H1 (cell line): Measurements from ENCODE around the gene LRRC28. TPM values are rescaled to one million over a fixed set of nuclear protein-coding genes. Genes with fewer than 3 reads are reported as not detected.

Source experiments
- CTCF ChIA-PET: fragments of 300-600 bp; sonication (Branson Sonifier 250); formaldehyde crosslinking; loops from one replicate; lab custom pipeline; 2021; ENCODE audit not compliant: partially characterized antibody; lab: Charles Lee
- POLR2A ChIA-PET: fragments of 300-600 bp; sonication (Branson Sonifier 250); formaldehyde crosslinking; loops from one replicate; lab custom pipeline; 2021; ENCODE audit warnings: inconsistent platforms; ENCODE audit not compliant: partially characterized antibody; lab: Charles Lee
- DNase-seq, 2 experiments: peaks; one replicate each; pipeline versions ENCODE4 v3.0.0 to v3.0.0-alpha.2; 2010 to 2022; ENCODE audit warnings: low spot score in 2 of 2, low read depth in 1 of 2, mixed read lengths in 1 of 2
- FAIRE-seq: peaks from 2 replicates; lab custom pipeline; 2011; peaks lifted over from hg19 to GRCh38; lab: Jason Lieb, UNC
- H2AFZ ChIP-seq: 2 replicates; pipeline ENCODE4 v1.8.1; 2012; ENCODE audit warnings: low read length, inconsistent platforms
- H2AK5ac ChIP-seq: 2 replicates; pipeline ENCODE4 v1.6.1; 2013; ENCODE audit warnings: low read depth, low read length
- H2BK120ac ChIP-seq: replicated peaks from 2 replicates; pipeline ENCODE3; 2013; ENCODE audit warnings: low read depth, low read length, inconsistent platforms
- H2BK12ac ChIP-seq: 2 replicates; pipeline ENCODE4 v1.6.1; 2013; ENCODE audit warnings: low read depth, low read length
- H2BK15ac ChIP-seq: 2 replicates; pipeline ENCODE4 v1.6.1; 2013; ENCODE audit warnings: low read length
- H2BK20ac ChIP-seq: 2 replicates; pipeline ENCODE4 v1.6.1; 2013; ENCODE audit warnings: low read length
- H2BK5ac ChIP-seq: 2 replicates; pipeline ENCODE4 v1.6.1; 2013; ENCODE audit warnings: low read depth, low read length
- H3K14ac ChIP-seq: 2 replicates; pipeline ENCODE4 v1.6.1; 2013; ENCODE audit warnings: inconsistent platforms; ENCODE audit not compliant: insufficient read length
- H3K18ac ChIP-seq: 2 replicates; pipeline ENCODE4 v1.6.1; 2013; ENCODE audit warnings: low read length; ENCODE audit errors: extremely low read depth
- H3K23ac ChIP-seq: 2 replicates; pipeline ENCODE4 v1.6.1; 2013; ENCODE audit warnings: inconsistent platforms; ENCODE audit not compliant: insufficient read length
- H3K23me2 ChIP-seq: 2 replicates; pipeline ENCODE4 v1.6.1; 2013; ENCODE audit warnings: low read depth, low read length
- H3K27ac ChIP-seq: 2 replicates; pipeline ENCODE4 v1.6.1; 2011; ENCODE audit warnings: low read depth, low read length, inconsistent platforms
- H3K27me3 ChIP-seq, 4 experiments: replicated peaks in 1 of 4; 1 replicate in 1 of 4; 2 replicates in 3 of 4; pipeline versions ENCODE4 v1.6.1 to v1.8.1; 2011 to 2013; ENCODE audit warnings: low read length in 3 of 4, mild to moderate bottlenecking in 3 of 4, inconsistent platforms in 2 of 4, mixed read lengths in 2 of 4, moderate library complexity in 1 of 4; ENCODE audit not compliant: control insufficient read depth in 3 of 4, insufficient read depth in 3 of 4; ENCODE audit errors: extremely low read depth in 1 of 4
- H3K36me3 ChIP-seq, 4 experiments: 2 replicates each; pipeline versions ENCODE4 v1.6.1 to v1.8.1; 2011 to 2013; ENCODE audit warnings: mild to moderate bottlenecking in 4 of 4, low read length in 3 of 4, moderate library complexity in 2 of 4, control low read depth in 1 of 4, inconsistent platforms in 1 of 4; ENCODE audit not compliant: insufficient read depth in 4 of 4, control insufficient read depth in 2 of 4
- H3K4ac ChIP-seq: replicated peaks from 2 replicates; pipeline ENCODE3; 2013; ENCODE audit warnings: low read length, low read depth, mixed read lengths, inconsistent platforms; ENCODE audit not compliant: insufficient read length
- H3K4me1 ChIP-seq, 4 experiments: replicated peaks in 1 of 4; 1 replicate in 1 of 4; 2 replicates in 3 of 4; pipeline versions ENCODE4 v1.6.1 to v1.8.1; 2011 to 2013; ENCODE audit warnings: low read length in 3 of 4, inconsistent platforms in 2 of 4, mixed read lengths in 1 of 4; ENCODE audit not compliant: insufficient read depth in 4 of 4, control insufficient read depth in 3 of 4
- H3K4me2 ChIP-seq, 2 experiments: 2 replicates each; pipeline versions ENCODE4 v1.6.1 to v1.8.1; 2011 to 2013; ENCODE audit warnings: low read depth in 2 of 2, low read length in 2 of 2, control low read depth in 1 of 2, inconsistent platforms in 1 of 2, mild to moderate bottlenecking in 1 of 2; ENCODE audit not compliant: insufficient read depth in 1 of 2
- H3K4me3 ChIP-seq, 4 experiments: fragments of 200-600, 300-600 bp in 1 of 4; sonication (generic), shearing (Covaris generic), sonication (Bioruptor Twin) in 1 of 4; 2 replicates each; pipeline versions ENCODE4 v1.5.1 to v1.8.1; 2011 to 2016; ENCODE audit warnings: low read length in 4 of 4, low read depth in 3 of 4, control low read depth in 2 of 4, inconsistent platforms in 2 of 4, mild to moderate bottlenecking in 2 of 4, mixed read lengths in 1 of 4, moderate library complexity in 1 of 4; ENCODE audit not compliant: insufficient read depth in 2 of 4; ENCODE audit errors: extremely low read depth in 1 of 4
- H3K56ac ChIP-seq: replicated peaks from 2 replicates; pipeline ENCODE3; 2013; ENCODE audit warnings: low read depth, mild to moderate bottlenecking, mixed read lengths, low read length, inconsistent platforms; ENCODE audit not compliant: insufficient read length
- H3K79me1 ChIP-seq: 2 replicates; pipeline ENCODE4 v1.6.1; 2013; ENCODE audit warnings: low read depth, low read length, control low read depth
- H3K79me2 ChIP-seq, 2 experiments: 2 replicates each; pipeline versions ENCODE4 v1.6.1 to v1.8.1; 2012 to 2013; ENCODE audit warnings: low read length in 2 of 2, mild to moderate bottlenecking in 2 of 2, inconsistent platforms in 1 of 2; ENCODE audit not compliant: insufficient read depth in 2 of 2, control insufficient read depth in 1 of 2
- H3K9ac ChIP-seq, 4 experiments: replicated peaks in 1 of 4; 1 replicate in 1 of 4; 2 replicates in 3 of 4; pipeline versions ENCODE4 v1.6.1 to v1.8.1; 2011 to 2013; ENCODE audit warnings: low read depth in 3 of 4, low read length in 3 of 4, control low read depth in 2 of 4, mild to moderate bottlenecking in 2 of 4, moderate library complexity in 2 of 4, inconsistent platforms in 1 of 4; ENCODE audit errors: extremely low read depth in 1 of 4
- H3K9me3 ChIP-seq, 2 experiments: 2 replicates each; pipeline versions ENCODE4 v1.6.1 to v1.8.1; 2012 to 2013; ENCODE audit warnings: mild to moderate bottlenecking in 2 of 2, moderate library complexity in 2 of 2, control low read depth in 1 of 2, inconsistent platforms in 1 of 2, low read depth in 1 of 2, low read length in 1 of 2, mixed read lengths in 1 of 2; ENCODE audit not compliant: insufficient read depth in 2 of 2
- H4K20me1 ChIP-seq, 2 experiments: replicated peaks in 1 of 2; 2 replicates each; pipeline versions ENCODE3 to v1.8.1; 2011 to 2013; ENCODE audit warnings: inconsistent platforms in 2 of 2, low read length in 2 of 2, mild to moderate bottlenecking in 1 of 2; ENCODE audit not compliant: insufficient read depth in 2 of 2, control insufficient read depth in 1 of 2
- H4K5ac ChIP-seq: 2 replicates; pipeline ENCODE4 v1.6.1; 2013; ENCODE audit warnings: low read length, low read depth, mixed read lengths, inconsistent platforms; ENCODE audit not compliant: insufficient read length
- H4K8ac ChIP-seq: 2 replicates; pipeline ENCODE4 v1.8.0; 2013; ENCODE audit warnings: mild to moderate bottlenecking, moderate library complexity, low read length, inconsistent platforms; ENCODE audit not compliant: insufficient read depth; ENCODE audit errors: extremely low read depth
- H4K91ac ChIP-seq: replicated peaks from 2 replicates; pipeline ENCODE3; 2013; ENCODE audit warnings: low read length, mixed read lengths, inconsistent platforms; ENCODE audit not compliant: insufficient read length
- SP4 ChIP-seq: IDR thresholded peaks from 2 replicates; pipeline ENCODE4 v1.6.1; 2012; ENCODE audit warnings: low read length, inconsistent platforms
- TEAD4 ChIP-seq: IDR thresholded peaks from 2 replicates; pipeline ENCODE4 v1.6.1; 2012; ENCODE audit warnings: low read depth, low read length, inconsistent platforms, mixed read lengths
- WGBS, 2 experiments: shearing (Covaris generic) in 1 of 2; methylation state at CpG; one replicate each; pipeline versions ENCODE4 v1.1.6 to v1.1.7; 2013 to 2015; ENCODE audit warnings: low lambda C conversion rate in 2 of 2, mixed read lengths in 2 of 2, inconsistent platforms in 1 of 2, low coverage in 1 of 2, missing lambda C conversion rate in 1 of 2; ENCODE audit not compliant: insufficient replicate concordance in 2 of 2, insufficient coverage in 1 of 2, insufficient read length in 1 of 2; ENCODE audit errors: extremely low coverage in 1 of 2, missing lambda C conversion rate in 1 of 2; 5-methylcytosine and 5-hydroxymethylcytosine counted together
- polyA plus RNA-seq, 7 experiments: library from polyadenylated mRNA; depleted of rRNA in 3 of 7; stranded (reverse) in 5 of 7; unstranded in 2 of 7; fragments of >200 nt in 5 of 7; fragments of 200-250 nt in 2 of 7; gene quantifications; 1 replicate in 5 of 7; 2 replicates in 1 of 7; 4 replicates in 1 of 7; pipeline versions ENCODE4 v1.2.1 to v1.2.3, GENCODE V29; 2011 to 2013; ENCODE audit warnings: missing spikeins in 2 of 7, mixed read lengths in 2 of 7
- total RNA-seq: library from RNA; stranded (reverse); fragmentation: NEBNext Ultra II Directional; extraction: Animal tissue kit (Norgen Biotek cat#: 25700); gene quantifications from 2 replicates; pipeline ENCODE4 v1.2.1, GENCODE V29; 2021

Gene LRRC28
- total and polyA plus RNA-seq, 2 of the 8 experiments (the other 6 are each of a cell fraction or from before 2014, with no cell fraction given) = 20.2 to 23.3 TPM

DNA sequence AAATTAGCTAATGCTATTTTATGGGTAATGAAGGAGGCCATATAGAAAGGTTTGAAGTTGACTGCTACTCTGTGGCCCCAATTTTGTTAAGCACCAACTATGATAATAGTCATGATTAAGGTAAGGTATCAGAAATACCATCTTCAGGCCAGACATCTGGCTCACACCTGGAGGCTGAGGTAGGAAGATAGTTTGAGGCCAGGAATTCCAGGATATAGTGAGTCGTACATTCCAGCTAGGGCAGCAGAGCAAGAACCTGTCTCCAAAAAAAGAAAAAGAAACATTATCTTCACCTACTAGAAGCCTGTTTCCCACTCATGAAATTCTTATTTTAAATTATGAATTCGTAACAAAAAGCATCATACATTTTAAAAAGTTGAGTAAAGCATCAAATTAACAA, 64.4 kb downstream of the LRRC28 start:
- H3K27me3 ChIP-seq = no peaks in the 10 kb centered on the region
- H3K4me2 ChIP-seq = no peak overlapping the region
- no peak overlapping the region for H2BK20ac ChIP-seq
- ChIA-PET CTCF (interaction anchor here (1.4 kb wide), 1 partner anchor 47 kb away, joined by 3 read pairs; no protein-coding TSS in a partner anchor), POLR2A (no interaction called here)
- H3K14ac ChIP-seq = no peak overlapping the region
- no peak overlapping the region for H3K56ac ChIP-seq
- H3K18ac ChIP-seq = no peak overlapping the region
- no peak overlapping the region for H2BK15ac ChIP-seq
- peaks cover 0 to 3% (median 0%) of the 10 kb centered on the region in 4 experiments; a peak in 1 of 7 replicates for H3K4me1 ChIP-seq
- H3K27ac ChIP-seq = no peak overlapping the region
- no peak overlapping the region for H3K4ac ChIP-seq
- no peak overlapping the region for H3K9ac ChIP-seq
- H2BK12ac ChIP-seq = no peak overlapping the region
- H2BK120ac ChIP-seq = no peak overlapping the region
- no peaks in the 10 kb centered on the region for H4K20me1 ChIP-seq
- TF ChIP-seq TEAD4 (peak; percentile 43; the same call in 1 of the 2 replicates), SP4 (no peak)
- H3K79me2 ChIP-seq = no peaks in the 10 kb centered on the region
- H2AFZ ChIP-seq = no peak overlapping the region
- H4K8ac ChIP-seq = no peak overlapping the region
- H4K5ac ChIP-seq = no peak overlapping the region
- H4K91ac ChIP-seq = no peak overlapping the region
- DNase-seq = no peak
- no peak overlapping the region for H3K4me3 ChIP-seq
- H2BK5ac ChIP-seq = no peak overlapping the region
- no peak overlapping the region for H2AK5ac ChIP-seq
- no peaks in the 10 kb centered on the region for H3K79me1 ChIP-seq
- H3K9me3 ChIP-seq = peaks cover 4 to 7% of the 10 kb centered on the region in 2 experiments; a peak in 3 of 4 replicates
- H3K23me2 ChIP-seq = no peaks in the 10 kb centered on the region
- H3K23ac ChIP-seq = no peak overlapping the region
- FAIRE-seq = no peak
- 83% methylated on average over 2 of the region's 2 CpGs; no CpG with 5 or more reads in 1 of the 2 experiments for WGBS, 2 experiments
- no peaks in the 10 kb centered on the region; a peak in 1 of 8 replicates for H3K36me3 ChIP-seq
